ENCODE results near the gene S100A11.
A peak's percentile ranks its signal among the peaks of the same experiment; 100 is the strongest.
"Not testable (repeated sequence)": the region's sequence is repeated elsewhere in the genome, so short reads cannot be mapped to it uniquely, and the experiment has no call there.

S100A11 gene

DNA sequence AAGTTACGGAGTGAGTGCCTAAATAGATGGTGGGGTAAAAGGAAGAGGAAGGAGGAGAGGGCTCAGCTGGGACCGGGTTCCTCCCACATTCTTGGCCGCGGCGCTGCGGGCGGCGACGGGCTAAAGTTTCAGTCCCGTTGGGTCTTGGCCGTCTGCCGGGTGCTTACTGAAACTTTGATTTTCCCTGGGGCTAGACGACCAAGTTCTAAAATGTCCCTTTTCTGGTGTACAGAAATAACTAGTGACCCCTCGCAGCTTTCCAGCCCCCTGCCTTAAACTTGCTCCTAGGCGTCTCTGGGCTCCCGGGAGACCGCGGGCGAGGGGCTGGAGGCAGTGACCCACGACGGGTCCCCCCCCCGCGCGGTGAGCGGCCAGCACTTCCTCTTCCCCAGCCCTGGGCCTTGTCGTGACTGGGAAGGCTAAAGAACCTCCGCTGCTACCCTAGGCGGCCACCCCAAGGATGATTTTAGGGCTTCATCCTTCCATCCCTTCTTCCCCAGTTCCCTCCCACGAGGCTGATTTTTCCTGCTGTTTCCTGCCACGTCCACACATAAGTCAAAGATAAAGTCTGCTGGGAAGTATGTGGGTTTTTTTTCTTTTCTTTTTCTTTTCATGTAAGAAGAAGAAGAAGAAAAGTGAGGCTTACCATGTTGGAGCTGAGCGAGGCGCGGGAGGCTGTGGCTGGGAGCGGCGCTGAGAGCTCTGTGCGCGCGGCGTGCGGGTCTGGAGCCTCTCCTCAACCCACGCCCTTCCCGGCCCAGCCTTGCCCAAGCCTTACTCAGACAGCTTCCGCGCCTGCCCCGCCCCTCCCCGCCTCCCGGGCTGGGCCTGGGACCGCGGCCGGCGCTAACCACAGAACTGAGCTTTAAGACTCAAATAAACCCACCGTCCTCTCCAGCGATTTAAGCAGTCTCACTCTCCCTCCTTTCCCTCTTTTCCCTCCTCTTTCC, at the start of gene S100A11:
Gene S100A11 (minus strand): TSS at position 738 of the 950 bp plus-strand sequence. CDS start 89 bp downstream, at position 649.
- peak; percentile 89 for DNase-seq

DNA sequence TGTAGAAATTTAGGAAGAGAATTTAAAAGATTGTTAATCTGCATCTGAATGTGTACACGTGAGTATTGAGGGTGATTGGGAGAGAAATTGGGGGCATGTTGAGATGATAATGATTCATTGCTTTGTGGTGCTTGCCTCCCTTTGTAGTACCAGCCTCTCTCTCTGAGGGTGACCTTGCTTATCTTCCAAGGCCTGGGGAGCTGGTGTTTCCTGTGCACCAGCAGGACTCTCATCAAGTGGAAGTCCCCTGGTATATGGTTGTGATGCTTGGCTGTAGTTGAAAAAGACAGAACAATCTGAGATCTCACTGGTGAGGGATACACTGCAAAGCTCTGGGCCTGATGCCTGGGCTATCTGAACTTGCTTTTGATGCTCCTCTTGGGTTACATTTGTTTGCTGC, 48.0 kb upstream of the S100A11 start:
- DNase-seq: no peak

DNA sequence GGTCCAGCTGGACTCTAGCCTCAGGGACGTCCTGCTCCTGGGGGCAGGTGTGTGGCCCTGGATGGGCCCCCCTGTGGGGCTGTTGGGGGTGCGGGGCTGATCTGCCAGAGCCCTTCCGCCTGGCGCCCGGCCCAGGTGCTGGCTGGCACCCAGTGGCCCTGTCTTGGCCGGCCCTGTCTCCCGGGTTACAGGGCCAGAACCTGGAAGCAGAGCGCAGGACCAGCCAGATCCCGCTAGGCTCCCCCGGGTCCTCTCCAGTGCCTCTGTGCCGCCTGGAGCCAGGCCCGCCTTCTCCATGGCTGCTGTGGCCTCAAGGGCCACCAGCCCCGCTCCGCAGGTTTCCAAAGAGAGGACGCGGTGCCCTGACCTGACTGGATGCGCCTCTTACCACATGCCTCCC, 44.2 kb upstream of the S100A11 start:
- not testable (repeated sequence) for DNase-seq

DNA sequence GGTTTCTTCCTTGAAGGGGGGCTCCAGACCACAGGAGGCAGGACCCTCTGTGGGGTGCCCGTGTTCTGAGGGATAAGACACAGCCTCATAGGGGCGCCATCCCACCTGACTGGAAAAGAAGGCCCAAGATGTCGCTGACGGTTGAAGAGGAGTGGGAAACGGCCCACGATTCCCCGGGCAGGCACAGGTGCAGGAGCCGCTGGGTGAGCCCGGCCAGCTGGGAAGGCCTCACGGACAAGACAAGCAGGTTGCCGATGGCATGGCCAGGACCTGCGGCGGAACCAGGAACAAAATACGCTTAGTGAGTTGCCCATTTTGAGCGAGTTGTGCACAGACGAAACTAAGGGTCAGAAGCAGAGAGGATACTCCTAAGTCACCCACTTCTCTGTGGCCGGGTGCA, 43.7 kb upstream of the S100A11 start:
- not testable (repeated sequence) for DNase-seq

GRCh38 chr1:152078831-152079441, 42.1 kb upstream of the S100A11 start:
- DNase-seq: no peak

- DNase-seq: no peak
Measured at GRCh38 chr1:152072311-152072710, 35.5 kb upstream of the S100A11 start.

DNA sequence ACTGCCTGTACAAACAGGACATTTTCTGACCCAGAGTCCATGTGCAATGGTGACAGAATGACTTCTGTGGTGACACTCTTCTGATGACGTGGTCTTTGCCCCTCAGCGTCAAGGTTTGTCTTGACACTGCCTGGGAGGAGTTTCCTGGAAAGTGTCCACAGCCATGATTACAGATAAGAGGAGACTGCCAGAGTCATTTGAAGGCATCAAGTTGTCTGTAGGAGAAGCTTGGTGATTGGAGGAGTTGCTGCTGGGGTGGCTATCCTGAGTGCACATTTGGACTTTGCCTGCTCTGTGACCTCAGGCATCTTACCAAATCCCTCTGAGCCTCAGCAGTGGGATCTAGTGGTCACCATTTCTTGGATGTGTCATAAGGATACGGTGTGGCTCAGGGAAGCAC, 34.3 kb upstream of the S100A11 start:
- DNase-seq: no peak

DNA sequence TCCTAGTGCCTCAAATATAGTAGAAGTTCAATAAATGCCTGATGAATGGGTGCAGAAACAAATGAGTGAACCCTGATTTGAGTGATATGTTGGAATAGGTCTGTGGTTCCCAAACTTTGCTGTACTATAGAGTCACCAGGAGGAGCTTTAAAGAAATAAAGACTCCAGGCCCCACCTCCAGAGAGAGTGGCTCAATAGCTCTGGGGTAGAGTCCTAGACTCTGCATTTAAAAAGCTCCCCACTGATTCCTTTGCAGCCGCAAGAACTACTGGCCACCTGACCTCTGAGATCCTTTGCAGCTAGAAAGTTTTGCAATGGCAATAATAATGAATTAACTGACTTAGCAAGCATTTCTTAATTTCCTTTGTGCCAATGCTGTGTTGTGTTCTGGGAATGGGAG, 31.1 kb upstream of the S100A11 start:
- no peak for DNase-seq

- no peak for DNase-seq
Measured at GRCh38 chr1:152067150-152067549, 30.3 kb upstream of the S100A11 start.

GRCh38 chr1:152061952-152062351, 25.1 kb upstream of the S100A11 start:
- DNase-seq: no peak

DNA sequence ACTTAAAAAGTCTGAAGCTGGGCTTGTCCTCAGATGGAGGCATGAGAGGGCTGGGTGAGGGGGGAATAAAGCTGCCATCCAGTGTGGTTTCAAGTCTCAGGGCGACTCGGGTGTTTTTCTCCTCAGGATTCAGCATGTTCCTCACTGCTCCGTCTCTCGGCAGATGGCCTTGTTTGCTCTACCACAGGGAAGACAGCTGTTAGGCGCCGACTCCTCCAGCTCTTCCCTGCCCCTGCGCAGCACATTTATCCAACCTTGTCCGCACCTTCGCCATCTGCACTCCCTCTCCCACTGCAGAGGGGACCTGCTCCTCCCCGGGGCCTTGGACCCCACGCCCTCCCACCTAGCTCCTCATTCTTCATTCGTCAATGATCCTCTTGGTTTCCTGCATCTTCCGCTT, 16.6 kb upstream of the S100A11 start:
- DNase-seq: no peak

DNA sequence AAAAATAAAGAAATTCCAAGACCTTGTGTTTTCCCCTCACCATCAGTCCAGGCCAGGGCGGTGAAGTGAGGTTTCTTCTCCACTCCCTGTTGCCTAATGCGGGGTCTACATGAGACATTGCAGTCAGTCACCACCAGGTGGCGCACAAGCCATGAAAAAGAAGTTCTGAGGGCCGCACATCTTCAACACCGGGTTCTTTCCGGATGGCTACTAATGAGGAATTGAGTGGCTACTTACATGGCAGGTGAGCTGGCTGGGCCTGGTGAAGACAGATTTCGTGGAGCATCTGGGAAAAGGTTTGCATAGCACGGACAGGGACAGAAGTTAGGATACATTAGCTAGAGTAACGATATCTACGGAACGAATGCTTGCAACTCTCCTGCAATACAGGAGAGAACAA, 15.8 kb upstream of the S100A11 start:
- peak; percentile 81 for DNase-seq

GRCh38 chr1:152050886-152051675, 14.3 kb upstream of the S100A11 start:
- DNase-seq: no peak

DNA sequence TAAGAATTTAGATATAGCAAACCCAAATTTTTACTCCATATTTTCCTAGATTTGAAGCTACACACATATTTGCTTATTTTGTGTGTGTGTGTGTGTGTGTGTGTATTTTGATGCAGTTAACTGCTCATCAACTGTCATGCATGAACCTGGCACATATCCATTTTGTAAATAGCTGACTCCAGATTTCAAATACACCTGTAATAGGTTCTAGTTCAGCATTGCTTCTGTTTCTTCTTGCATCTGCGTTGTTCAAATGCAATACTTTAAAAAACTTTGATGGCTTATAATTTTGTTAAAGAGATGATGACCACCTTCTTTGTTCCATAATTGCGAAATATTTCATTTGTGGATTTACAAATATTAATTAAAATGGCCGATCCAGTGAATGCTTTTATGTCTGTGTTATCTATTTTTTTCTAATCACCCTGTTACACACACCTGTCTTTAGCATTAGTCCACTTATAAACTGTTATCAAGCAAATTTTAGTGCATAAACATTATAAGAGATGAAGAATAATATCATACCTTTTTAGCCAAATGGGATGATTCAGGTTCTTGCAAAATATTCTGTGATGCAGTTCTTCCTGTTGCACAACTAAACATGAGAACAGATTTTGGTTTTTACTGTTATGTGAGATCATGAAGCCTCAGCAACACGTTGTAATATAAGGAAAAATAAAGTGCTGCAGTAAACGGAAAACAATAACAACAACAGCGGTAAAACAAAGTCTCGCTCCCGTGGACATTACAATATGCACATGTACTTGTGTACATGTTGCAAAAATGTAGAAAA, 12.7 kb upstream of the S100A11 start:
- no peak for DNase-seq

DNA sequence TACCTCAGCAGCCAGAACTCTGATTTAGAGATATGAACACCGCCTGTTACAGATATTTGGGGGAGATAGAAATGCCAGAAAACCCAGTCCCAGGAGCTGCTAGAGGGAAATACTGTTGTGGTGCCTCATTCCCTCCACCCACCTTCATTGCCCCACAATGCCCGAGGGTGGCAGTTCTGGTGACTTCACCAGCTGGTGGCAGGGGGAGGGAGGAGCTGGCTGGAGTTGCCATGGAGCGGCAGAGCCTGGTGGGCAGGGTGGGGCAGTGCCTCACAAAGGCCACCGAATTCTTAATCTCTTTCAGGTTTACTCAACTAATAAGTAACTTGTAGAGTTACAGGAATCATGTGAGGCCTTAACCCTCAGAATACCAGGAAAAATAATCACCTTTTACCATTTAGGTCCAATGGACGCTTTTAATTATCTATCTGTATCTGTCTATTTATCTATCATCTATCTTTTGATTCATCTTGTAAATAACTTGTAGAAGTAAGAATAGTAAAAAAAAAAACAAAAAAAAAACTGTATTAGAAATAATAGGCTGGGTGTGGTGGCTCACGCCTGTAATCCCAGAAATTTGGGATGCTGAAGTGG, 11.7 kb upstream of the S100A11 start:
- peak; percentile 87 for DNase-seq

GRCh38 chr1:152047730-152048415, 11.1 kb upstream of the S100A11 start:
- DNase-seq: peak; percentile 97

GRCh38 chr1:152047413-152047729, 10.6 kb upstream of the S100A11 start:
- DNase-seq: peak; percentile 58

DNA sequence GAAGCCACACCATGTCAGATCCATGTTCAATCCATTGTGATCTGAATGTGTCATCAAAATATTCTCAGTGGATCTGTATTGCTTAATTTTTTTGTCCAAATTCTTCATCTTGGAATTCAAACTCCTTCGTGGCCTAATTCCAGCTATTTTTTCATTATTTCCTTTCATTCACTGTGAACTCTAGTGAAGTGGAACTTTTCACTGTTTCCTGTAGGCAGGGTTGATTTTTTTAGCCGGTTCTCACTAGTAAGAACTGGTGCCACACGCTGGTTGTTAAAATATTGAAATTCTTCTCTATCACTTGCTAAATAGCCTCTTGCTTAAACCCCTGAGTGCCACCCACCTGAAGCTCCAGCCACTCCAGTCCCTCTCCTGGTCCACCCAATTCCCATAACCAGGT, 7.6 kb upstream of the S100A11 start:
- DNase-seq: no peak

GRCh38 chr1:152043870-152044269, 7.1 kb upstream of the S100A11 start:
- DNase-seq: no peak

DNA sequence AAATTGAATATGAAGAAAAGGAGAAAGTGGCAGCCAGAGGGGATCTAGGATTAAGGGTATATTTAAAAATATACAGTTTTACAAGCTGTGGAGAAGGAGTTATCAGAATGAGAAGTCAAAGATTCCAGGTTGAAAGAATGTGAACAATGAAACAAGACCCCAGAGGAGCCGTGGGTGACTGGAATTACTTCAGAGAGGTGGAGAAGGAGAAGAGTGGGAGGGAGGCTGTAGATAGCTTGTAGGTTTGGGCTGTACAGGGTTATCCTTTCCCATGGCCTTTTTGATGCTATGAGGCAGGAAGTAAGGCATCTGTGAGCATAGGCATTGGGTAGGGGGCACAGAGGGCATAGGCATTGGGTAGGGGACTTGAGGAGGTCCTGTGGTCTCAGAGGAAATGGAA, 5.2 kb upstream of the S100A11 start:
- DNase-seq: no peak

DNA sequence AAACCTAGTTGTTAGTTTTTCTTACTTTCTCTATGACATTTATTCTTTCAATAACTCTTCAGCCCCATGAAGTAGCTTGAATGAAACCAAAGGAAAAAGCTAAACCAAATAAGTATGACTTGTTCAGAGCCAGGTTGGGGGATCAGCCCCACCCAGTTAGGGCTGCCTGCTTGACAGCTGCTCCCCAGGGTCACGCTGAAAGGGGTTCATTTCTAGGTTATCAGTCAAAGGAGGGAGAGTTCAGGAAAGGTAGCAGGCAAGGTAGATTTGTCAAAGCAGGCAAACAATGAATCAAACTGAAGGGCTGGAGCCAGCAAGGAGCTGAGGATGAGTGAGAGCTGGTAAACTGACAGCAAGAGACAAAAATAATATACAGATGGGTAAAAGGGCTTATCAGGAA, 3.1 kb upstream of the S100A11 start:
- no peak for DNase-seq

- no peak for DNase-seq
Measured at GRCh38 chr1:152039461-152039860, 2.7 kb upstream of the S100A11 start.

All from CD4-positive, alpha-beta T cell treated with Interleukin-4 for 4 hours (primary cell).